ENCODE results near the gene MLANA.

Gene MLANA, protein sequence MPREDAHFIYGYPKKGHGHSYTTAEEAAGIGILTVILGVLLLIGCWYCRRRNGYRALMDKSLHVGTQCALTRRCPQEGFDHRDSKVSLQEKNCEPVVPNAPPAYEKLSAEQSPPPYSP

DNA sequence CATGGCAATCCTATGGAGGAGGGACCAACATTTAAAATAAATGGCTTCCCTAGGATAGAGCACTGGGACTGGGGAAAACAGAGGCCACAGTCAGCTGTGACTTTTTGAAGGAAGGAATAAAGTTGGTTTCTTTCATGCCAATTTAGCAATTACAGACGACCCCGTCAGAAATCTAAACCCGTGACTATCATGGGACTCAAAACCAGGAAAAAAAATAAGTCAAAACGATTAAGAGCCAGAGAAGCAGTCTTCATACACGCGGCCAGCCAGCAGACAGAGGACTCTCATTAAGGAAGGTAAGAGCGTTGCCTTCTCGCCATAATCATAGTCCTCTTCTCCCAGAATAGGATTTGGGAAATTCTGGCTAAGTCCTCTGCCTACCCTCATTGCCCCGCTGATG, at the start of gene MLANA:
Gene MLANA (plus strand): TSS at position 249 of the 400 bp plus-strand sequence. CDS start 1,586 bp downstream, outside the sequence.
- DNase-seq, result no peak

DNA sequence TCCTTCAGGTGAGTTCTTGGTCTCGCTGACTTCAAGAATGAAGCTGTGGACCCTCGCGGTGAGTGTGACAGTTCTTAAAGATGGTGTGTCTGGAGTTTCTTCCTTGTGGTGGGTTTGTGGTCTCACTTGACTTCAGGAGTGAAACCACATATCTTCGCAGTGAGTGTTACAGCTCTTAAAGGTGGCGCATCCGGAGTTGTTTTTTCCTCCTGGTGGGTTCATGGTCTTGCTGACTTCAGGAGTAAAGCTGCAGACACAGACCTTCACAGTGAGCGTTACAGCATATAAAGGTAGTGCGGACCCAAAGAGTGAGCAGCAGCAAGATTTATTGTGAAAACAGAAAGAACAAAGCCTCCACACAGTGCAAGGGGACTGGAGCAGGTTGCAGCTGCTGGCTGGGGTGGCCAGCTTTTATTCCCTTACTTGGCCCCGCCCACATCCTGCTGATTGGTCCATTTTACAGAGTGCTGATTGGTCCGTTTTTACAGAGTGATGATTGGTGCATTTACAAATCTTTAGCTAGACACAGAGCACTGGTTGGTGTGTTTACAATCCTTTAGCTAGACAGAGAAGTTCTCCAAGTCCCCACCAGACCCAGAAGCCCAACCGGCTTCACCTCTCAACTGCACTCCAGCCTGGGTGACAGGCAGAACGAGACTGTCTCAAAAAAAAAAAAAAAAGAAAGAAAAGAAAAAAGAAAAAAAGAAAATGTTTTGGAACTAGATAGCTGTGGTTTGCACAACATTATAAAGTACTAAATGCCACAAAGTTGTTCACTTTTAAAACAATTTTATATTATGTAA, 48.7 kb upstream of the MLANA start:
- no peak for DNase-seq

DNA sequence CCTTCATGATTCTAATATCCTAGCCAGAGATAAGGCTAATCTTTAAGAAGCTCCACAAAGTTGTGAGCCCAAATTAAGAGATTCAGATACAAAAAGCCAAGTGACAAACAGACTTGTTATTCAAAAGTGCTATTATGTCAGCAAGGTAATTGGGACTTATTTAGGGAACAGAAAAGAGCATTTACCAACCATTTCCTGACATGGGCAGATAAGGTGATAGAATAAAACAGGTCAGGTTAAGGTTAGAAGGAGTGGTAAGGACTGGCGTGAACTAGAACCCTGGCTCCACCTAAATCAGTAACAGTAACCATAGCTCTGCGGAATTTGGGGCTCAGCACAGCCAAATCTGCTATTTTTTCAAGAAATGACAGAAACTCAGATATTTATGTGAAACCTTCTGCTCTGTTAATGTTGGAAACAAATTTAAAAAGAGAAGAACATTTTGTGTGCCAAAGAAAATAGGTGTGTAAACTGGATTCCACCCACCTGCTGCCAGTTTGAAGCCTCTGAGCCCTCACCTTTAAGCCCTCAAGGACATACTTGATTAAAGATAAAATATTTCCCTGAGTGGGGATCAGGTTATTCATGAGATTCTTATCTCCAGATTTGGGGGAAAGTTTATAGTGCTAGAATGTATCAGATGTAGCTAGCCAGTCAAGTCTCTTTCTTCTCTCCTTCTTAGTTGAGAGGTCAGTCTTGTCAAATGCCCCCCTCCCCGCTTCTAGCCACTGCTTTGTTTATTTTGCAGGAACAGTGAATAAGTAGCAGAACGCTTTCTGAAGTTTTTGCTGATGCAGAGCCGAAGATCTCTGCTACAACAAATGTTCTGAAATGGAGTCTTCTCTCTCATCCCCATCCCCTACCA, 47.5 kb upstream of the MLANA start:
- DNase-seq, result no peak

DNA sequence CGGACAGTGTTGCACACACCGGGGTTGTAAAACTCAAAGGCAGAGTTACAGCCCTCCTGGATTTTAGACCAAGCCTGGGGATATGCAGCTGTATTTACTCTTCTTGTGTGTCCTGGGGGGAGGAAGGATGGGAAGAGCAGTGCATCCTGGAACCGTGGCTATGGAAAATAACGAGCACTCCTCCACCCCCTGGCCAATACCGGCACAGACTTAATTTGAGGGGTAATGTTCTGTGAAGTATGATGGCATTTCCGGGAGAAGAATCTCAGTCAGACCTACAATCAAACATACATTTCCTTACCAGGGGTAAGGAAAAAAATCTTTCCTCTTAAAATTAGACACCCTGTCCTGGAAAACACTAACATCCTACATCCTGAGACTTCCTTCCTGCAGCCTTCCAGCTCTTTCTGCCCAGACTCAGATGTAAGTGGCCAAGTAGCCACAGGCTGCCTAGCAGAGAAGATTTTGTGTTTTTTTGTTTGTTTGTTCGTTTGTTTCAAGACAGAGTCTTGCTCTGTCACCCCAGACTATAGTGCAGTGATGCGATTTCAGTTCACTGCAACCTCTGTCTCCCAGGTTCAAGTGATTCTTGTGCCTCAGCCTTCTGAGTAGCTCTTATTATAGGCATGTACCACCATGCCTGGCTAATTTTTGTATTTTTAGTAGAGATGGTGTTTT, 46.8 kb upstream of the MLANA start:
- peak; percentile 84 to 86 for DNase-seq

DNA sequence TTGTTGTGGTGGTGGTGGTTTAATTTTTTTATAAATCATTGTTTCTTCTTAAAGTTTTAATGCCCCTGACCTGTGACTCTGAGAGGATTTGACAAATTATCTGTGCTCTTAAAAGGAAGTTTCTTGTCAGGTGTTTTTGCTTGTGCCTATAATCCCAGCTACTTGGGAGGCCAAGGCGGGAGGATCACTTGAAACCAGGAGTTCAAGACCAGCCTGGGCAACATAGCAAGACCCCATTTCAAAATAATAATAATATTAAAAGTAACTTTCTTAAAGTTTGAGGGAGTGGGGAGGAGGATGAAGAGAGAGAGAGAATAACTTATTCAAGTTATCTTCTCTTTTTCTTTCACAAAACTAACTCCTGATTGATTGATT, 45.5 kb upstream of the MLANA start:
- no peak for DNase-seq

DNA sequence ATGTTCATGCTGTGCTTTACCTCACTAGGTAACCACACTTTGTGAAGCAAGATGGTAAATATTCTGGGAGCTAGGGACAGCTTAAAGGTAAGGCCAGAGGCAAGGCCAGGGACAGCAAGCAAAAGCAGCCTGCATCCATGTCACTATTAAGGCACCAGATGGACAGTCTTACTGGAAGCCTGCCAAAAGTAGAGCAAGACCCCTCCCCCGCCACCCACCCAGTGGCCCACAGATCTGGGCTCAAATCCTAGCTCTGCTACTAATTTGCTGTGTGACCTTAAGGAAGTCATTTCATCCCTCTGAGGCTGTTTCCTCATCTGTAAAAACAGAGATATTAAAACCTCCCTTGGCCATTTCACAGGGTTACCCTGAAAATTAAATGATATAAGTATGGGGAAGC, 44.6 kb upstream of the MLANA start:
- no peak for DNase-seq

DNA sequence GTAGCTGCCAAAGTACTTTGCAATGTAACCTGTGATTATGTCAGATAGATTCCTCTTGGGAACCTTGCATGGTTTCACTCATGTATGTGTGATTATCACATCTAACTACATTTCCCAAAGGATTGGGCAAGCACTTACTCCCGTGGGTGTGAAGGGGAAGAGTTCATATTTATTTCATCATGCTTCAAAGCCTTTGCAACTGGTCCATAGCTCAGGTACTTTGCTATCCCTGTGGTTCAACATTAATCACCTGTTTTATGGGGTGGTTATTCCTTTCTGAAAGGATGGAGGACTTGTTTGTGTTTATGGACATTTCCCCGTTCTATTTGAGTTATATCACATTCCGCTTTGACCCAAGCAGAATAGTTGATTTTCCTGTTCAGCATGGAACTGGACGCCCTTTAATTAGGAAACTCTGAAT, 44.2 kb upstream of the MLANA start:
- DNase-seq, result no peak

DNA sequence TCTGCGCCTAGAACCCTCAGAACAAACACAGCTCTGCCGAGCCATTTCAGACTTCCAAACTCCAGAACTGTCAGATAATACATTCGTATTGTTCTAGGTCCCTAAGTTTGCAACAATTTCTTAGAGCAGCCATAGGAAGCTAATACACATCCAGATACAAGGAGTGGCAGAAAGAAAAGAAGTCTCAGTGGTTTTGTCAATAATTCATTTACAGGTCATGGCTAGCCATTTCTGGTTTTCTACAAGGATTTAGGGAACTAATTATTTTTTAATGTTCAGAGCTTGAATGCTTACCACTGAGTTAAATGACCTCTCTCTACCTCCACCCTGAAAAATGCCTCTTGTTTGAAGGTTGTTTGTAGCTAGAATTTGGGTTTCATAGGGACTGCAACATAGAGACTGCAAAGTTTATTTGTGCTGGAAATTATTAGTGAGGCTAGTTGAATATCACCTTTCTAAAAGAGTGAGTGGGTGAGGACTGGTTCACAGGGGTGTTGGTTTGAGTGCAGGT, 42.3 kb upstream of the MLANA start:
- no peak for DNase-seq

DNA sequence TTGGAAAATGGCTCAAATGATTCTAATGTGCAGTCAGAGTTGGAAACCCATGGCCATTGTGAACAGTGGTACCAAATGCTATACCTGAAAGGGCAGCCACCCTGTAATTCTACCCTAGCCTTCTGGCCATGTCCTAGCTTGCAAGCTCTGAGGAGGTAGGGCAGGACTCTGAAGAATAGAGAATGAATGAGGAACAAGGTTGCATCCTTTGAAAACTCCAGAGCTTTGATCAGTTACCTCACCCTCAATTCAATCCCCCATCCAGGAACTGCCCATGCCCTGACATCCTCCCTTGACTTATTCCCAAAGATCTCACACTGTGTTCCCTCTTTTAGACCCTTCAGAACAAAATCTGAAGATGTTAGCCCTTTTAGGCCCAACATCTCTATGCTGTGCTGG, 40.0 kb upstream of the MLANA start:
- no peak for DNase-seq

DNA sequence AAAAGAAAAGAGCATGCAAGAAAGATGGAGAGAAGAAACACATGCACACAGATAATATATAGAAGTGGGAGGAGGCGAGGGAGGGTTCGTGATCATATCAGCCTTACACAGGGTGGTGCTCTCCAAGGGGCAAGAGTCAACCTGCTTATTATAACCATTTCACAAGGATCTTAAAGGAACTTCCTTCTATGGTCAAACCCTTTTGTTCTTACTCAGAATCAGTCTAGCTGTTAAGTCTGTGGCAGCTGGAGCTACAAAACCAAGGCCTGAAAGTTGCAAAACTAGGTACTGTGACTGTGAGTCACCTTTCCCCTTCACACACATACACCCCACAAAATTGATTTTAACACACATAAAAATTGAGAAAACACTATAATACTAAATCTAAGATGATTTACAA, 39.2 kb upstream of the MLANA start:
- DNase-seq, result no peak

DNA sequence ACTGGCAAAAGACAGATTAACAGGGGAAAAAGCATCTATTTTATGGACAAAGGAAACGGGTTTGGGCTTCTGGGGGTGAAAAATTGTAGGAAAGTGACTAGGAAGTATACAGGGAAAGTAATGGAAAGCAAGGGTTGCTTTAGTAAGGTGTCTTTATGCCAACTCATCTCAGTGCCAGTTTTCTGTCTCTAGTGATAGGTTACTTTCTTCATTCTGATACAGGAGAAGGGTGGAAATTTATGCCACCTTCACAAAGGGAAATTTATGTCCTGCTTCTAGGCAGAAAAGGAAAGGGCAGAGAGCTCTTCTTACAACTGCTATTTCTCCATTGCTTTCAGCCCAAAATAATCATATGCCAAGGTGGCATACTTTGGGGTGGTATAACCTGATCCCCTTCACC, 37.7 kb upstream of the MLANA start:
- no peak for DNase-seq

DNA sequence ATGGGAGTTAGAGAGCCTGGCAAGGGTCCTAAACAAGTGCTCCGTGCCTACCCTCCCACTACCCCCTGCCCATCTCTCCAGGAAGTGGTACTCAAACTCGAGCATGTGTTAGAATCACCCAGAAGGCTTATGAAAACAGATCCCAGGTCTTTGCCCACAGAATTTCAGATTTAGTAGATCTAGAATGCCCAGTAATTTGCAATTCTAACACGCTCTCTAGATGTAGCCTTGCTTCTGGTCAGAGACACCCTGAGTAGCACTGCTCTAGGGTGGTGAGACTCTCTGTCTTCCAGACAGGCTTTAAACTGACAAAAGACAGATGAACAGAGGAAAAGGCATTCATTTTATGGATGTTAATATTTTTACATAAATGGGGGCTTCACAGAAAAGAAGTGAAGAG, 37.1 kb upstream of the MLANA start:
- no peak for DNase-seq

DNA sequence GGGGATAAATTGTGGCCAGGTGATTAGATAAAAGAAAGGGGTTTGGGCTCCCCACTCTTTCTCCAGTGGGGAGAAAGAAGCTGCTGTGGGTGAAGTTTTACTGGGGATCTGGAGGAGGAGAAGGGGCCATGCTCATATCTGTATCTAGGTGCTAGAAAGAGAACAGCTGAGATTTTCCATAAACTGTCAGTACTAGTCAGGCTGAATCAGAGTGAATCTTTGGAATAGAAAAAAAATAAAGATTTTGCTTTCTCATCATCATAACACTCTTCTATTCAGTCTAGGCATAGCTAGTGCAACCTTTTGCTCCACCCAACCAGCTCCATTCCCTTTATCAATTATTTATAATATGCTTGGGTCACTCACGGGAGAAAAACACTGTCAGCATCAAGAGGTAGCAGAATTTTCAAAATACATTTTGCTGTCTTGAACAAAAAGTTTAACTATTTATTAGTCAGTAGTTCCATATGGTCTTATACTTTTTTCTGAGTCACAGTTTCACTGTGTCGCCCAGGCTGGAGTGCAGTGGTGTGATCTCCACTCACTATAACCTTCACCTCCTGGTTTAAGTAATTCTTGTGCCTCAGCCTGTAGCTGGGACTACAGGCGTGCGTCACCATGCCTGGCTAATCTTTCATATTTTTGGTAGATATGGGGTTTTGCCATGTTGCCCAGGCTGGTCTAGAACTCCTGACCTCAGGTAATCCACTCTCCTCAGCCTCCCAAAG, 36.5 kb upstream of the MLANA start:
- no peak for DNase-seq

DNA sequence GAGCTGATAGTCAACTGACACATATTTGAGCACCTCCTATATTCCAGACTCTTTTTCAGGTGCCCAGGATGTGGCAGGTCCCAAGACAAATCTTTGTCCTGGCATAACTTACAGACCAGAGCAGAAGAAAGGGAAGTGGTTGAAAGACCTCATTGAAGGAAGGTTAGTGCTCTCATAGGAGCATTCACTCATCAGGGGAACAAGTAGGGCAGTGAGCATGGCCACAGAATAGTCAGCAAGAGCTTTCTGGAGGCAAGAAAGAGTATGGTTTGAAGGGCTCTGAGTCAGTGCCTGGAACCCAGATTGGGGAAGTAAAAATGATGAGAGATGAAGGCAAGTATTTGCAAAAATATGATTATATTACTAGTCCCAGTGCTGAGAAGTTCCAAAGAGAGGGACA, 32.8 kb upstream of the MLANA start:
- DNase-seq, result no peak

DNA sequence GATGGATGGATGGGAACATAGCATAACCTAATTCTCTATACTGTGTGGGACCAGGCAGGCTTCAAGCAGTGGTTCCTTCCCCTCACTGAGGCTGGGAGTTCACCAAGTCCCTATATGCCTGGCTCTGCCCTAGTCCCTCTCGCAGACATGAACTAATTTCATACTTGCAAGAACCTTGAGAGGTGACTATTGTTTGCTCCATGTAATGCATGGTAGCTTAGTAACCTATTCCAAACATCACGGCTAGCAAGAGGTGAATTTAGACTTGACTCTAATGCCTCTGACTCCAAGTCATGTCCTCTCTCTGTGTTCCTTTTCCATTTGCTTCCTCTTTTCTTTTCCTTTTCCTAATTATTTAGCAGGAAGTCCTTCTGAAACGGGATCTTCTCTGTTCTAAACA, 31.9 kb upstream of the MLANA start:
- no peak for DNase-seq

DNA sequence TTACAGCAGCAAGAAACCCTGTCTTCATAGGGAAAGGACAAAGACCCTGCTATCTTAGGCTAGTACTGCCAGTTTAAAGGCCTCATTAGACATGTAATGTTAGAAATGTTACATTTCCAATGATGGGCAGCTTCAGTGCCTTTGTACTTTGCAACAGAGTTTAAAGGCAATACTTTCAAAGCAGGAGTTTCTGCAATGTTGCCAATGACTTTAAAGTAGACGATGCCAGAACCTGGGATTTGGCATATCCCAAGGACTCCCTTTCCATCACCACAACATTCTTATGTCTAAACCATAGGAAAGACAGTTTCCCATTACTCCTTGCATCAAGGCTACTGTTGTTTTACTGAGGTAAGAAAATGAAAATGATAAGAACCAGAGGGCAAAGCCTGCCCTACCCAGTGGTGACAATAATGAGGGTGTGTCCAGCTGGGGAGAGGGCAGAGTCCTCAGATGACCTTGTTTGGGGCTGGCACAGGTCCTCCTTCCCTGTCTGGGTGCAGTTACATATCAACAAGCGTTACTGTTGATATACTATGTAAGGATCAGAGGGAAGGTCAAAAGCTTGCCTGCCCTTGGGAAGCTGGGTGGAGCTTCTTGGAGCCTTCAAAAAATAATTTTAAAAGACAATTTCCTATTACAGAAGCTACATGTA, 27.5 kb upstream of the MLANA start:
- no peak for DNase-seq

DNA sequence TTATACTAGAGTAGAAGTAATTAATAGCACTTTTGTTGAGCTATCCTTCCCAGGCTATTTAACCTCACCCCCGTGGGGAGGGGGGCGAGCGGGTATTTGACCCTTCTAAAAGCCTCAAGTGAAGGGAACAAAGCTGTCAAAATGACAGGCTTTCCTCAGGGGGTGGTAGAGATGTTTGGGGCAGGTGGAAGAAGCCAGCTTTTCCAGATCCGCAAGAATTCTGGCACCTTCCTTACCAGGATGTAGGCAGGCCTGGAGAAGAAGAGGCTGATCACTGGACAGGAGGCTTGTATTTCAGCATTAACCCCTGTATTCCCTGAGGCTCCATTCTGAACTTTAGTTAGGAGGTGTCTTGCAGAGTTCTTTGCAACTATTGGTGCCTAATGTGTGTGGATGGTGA, 26.2 kb upstream of the MLANA start:
- DNase-seq, result no peak

DNA sequence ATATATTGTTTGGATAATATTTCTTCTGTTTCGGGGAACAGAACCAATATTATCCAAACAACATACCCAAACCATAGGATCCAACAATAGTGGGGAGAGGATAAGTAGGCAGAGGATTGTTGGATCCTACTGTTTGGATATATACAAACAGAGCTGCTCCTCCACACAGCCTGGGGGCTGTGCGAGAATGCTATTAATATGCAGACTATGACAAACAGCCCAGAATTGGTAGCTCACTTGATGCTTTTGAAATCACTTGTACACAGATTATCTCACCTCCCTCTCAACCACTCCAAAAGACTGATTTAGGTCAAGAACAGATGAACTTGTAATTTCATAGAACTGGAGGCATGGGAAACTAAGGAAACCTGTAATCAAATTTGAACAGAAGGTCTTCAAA, 24.4 kb upstream of the MLANA start:
- DNase-seq, result no peak

DNA sequence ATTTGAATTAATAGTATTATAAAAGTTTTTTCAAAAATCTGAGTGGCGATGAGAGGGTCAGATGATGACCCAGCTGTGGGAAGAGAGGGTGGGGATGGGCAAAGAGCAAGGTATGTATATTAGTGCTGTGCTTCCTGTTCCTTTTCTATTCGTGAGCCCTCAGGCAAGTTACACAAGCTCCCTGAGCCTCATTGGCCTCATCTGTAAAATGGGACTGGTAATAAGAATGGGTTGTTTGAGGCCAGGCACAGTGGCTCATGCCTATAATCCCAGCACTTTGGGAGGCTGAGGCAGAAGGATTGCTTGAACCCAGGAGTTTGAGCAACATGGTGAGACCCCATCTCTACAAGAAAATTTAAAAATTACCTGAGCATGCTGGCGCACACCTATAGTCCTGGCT, 24.0 kb upstream of the MLANA start:
- DNase-seq, result no peak

DNA sequence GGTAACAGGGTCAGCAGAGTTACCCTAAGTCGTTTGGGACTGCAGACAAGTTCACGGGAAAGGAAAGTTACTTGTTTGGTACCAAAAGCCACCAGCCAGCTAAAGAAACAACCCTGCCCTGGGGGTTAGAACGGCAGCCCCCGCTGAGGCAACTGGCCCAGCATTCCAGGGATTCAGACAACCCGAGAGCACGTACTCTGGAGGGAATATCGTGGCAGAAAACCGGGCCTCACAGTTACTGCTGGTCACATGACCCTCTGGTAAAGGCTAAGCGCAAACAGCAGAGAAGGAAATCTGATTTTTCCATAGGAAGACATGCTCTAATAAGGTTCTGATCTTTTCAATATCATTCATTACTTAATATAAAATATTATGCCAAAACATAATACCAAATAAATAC, 22.5 kb upstream of the MLANA start:
- no peak for DNase-seq

DNA sequence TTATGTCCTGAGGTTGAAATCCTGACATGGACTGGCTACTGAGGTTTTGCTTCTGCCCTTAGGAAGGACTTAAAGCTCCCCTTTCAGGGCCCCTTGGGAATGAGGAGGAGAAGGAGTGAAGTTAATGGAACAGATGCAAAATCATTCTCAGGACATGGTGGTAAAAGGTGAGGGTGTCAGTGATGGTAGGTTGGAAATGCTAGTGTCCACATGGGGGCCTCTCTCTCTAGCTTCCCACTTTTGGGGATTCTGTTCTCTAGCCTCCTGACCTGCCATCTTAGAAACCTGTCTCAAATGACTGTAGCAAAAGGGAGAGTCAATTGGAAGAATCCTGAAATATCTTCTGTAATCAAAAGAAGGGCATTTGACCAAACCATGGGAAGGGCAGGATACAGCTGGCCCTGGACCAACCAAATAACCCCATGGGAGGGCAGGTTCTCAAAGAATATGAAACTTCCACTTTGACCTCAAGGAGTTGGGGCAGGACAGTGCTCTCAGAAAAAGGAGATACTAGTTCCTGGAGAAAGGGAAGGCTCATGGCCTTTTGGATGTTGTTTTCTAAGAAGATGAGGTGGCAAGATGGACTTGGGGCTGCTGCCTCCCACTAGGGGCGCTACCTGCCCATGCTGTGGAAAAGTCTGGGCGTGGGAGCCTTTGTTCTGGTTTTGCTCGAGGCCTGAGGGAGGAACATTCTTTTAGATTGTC, 21.2 kb upstream of the MLANA start:
- DNase-seq, result peak in 1 of 2 experiments; percentile 5

All from SHP77 (cell line).